Stimulated activated CD4-positive, alpha-beta T cell treated with anti-CD3 and anti-CD28 coated beads, Interleukin-2, amount 100 ng/mL, for 48 hours (primary cell): ENCODE results near the gene QRICH2.
"Not testable (repeated sequence)": the region's sequence is repeated elsewhere in the genome, so short reads cannot be mapped to it uniquely, and the experiment has no call there.

Experiments
- DNase-seq, 2 donors: peaks; one replicate each; pipeline ENCODE4 v3.0.0-alpha.2; 2020

QRICH2 gene

GRCh38 chr17:76246080-76247066 lies 61.7 kb downstream of the QRICH2 start:
- no peak for DNase-seq

- not testable (repeated sequence) for DNase-seq
Observed at GRCh38 chr17:76244721-76245120, 63.4 kb downstream of the QRICH2 start.

GRCh38 chr17:76243826-76244679 lies 64.0 kb downstream of the QRICH2 start:
- DNase-seq = no peak

- no peak for DNase-seq
Observed at GRCh38 chr17:76241691-76242255, 66.3 kb downstream of the QRICH2 start.

- DNase-seq = no peak
Observed at GRCh38 chr17:76241204-76241538, 66.9 kb downstream of the QRICH2 start.

- DNase-seq = peak in 1 of 2 donors; percentile 53
Observed at GRCh38 chr17:76240461-76241203, 67.4 kb downstream of the QRICH2 start, which contains the start of gene RNF157. Gene RNF157, minus strand, starts transcription at chr17:76240493. Its CDS starts 253 bp downstream, at chr17:76240240.

- no peak for DNase-seq
Observed at GRCh38 chr17:76239538-76240274, 68.4 kb downstream of the QRICH2 start.

GRCh38 chr17:76238847-76239537 lies 69.1 kb downstream of the QRICH2 start:
- DNase-seq = no peak

GRCh38 chr17:76237859-76238313 lies 70.2 kb downstream of the QRICH2 start:
- no peak for DNase-seq

GRCh38 chr17:76236603-76237002 lies 71.5 kb downstream of the QRICH2 start:
- DNase-seq = no peak

- no peak for DNase-seq
Observed at GRCh38 chr17:76235883-76236282, 72.2 kb downstream of the QRICH2 start.

GRCh38 chr17:76234354-76234679 lies 73.8 kb downstream of the QRICH2 start:
- no peak for DNase-seq

GRCh38 chr17:76233588-76234353 lies 74.3 kb downstream of the QRICH2 start:
- DNase-seq = no peak

- no peak for DNase-seq
Observed at GRCh38 chr17:76232342-76232741, 75.7 kb downstream of the QRICH2 start.

- DNase-seq = not testable (repeated sequence)
Observed at GRCh38 chr17:76226749-76227148, 81.3 kb downstream of the QRICH2 start.

- DNase-seq = not testable (repeated sequence)
Observed at GRCh38 chr17:76225373-76226086, 82.5 kb downstream of the QRICH2 start.
